ENCODE results near the gene GK2.

GK2 gene

DNA sequence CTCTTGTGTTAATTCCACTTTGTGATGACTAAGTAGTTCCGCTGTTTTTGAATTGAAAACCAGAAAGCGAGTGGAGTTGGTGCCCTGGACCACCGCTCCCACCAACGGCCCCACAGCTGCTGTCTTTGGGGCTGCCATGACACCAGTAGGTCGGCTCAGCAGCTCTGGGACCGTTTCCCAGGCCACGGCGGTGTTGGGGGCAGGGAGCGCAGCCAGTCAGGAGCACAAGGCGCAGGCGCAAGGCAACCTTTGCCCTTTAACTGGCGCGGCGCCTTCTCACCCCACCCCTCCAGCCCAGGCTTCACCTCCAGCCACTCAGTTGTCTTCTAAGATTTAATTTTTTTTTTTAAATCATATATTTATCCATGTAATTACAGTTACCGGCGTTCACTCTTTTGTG, at the start of gene GK2:
Gene GK2, minus strand, starts transcription at position 166 of the 400 bp plus-strand sequence. Its CDS starts 28 bp downstream, at position 138.
- no peak for DNase-seq

- DNase-seq = no peak
Measured at GRCh38 chr4:79455216-79455615, 47.2 kb upstream of the GK2 start.

DNA sequence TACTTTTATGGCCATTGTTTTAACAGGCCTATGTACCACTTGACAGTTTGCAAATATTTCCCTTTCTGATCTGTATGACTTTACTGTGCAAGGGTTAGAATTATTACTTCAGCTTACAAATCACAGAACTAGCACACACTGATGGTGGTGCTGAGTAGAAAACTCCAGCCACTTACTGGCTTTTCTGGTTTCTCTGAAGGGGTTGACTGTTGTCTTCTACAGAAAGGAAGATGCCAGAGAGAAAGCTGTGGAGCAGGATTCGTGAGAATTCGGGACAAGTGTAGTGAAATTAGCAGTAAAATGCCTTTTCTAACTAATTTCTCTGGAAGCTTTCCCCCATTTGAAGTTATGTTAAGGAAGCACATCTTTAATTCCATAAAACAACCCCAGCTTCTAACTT, 46.6 kb upstream of the GK2 start:
- no peak for DNase-seq

GRCh38 chr4:79450053-79450452, 42.0 kb upstream of the GK2 start:
- no peak for DNase-seq

DNA sequence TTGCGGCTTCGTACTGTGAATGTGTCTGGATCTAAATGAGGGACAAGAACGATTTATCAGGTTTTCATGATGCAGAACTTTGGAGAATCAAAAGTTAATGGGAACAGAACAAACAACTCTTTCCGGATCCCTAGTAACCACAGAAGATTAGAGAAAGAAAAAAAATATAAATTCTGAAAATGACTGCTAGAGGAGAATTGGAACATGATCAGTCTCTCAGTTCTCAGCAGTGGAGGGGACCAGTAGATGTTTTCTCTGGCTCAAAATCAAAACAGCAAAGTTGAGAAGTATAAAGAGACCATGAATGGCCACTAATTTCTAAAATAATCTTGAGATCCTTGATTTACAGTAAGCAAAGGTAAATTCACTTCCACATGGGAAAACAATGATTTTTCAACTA, 38.1 kb upstream of the GK2 start:
- no peak for DNase-seq

DNA sequence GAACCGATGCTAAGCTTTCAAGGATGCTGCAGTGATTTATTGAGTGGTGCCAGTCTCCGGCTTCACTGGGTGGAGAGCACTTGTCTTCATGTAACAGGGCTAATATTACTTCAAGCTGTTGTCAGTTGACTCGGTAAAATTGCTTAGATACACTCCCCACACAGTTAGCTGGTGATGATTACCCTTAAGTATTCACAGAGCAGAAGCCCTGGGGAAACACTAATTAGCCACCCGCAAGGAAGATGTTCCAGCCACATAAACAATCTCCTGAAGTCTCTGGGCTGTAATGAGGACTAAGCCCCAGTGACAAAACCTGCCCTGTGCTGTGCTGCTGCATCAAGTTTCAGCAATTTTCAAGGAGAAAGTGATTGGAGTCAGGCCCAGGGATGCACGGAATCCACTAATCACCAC, 37.3 kb upstream of the GK2 start:
- no peak for DNase-seq

- no peak for DNase-seq
Measured at GRCh38 chr4:79442422-79442821, 34.4 kb upstream of the GK2 start.

- no peak for DNase-seq
Measured at GRCh38 chr4:79439489-79439888, 31.5 kb upstream of the GK2 start.

- no peak for DNase-seq
Measured at GRCh38 chr4:79431839-79432238, 23.8 kb upstream of the GK2 start.

- no peak for DNase-seq
Measured at GRCh38 chr4:79429113-79429903, 21.3 kb upstream of the GK2 start.

DNA sequence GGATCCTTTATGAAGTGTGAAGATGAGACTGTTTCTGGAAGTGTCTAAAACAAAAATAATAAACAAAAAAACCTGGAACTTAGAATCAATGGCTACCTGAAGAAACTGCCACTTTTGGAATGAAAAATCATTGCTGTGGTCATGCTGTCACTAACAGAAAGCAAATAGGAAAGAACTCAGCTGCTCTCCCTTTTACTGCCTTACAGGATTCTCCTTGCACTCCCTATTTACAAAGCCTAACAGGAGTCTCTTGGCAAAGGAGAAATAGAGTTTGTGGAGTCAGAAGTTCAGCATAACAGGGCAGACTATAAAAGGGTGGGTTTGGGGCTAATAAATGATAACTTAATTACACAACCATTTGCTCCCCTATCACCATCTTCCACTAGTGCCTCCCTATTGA, 19.0 kb upstream of the GK2 start:
- no peak for DNase-seq

DNA sequence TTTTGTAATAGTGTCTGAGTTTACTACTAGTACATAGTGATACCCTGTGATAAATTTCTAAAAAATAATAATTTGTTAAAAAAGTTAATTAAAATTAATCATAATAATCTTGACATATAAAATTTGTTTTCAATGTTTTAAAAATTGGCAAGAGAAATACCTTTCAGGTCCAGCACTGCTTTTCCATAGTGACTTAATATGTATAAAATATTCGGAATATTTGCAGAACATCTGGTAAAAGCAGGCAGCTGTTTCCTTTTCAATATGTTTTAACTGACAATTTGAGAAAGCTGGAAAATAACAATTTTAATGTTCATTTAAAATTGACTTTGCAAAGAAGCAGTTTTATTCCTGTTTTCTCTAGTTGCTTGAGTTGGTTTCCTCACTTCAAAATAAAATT, 17.6 kb upstream of the GK2 start:
- DNase-seq = no peak

GRCh38 chr4:79421483-79421882, 13.5 kb upstream of the GK2 start:
- DNase-seq = no peak

- no peak for DNase-seq
Measured at GRCh38 chr4:79413886-79414285, 5.9 kb upstream of the GK2 start.

DNA sequence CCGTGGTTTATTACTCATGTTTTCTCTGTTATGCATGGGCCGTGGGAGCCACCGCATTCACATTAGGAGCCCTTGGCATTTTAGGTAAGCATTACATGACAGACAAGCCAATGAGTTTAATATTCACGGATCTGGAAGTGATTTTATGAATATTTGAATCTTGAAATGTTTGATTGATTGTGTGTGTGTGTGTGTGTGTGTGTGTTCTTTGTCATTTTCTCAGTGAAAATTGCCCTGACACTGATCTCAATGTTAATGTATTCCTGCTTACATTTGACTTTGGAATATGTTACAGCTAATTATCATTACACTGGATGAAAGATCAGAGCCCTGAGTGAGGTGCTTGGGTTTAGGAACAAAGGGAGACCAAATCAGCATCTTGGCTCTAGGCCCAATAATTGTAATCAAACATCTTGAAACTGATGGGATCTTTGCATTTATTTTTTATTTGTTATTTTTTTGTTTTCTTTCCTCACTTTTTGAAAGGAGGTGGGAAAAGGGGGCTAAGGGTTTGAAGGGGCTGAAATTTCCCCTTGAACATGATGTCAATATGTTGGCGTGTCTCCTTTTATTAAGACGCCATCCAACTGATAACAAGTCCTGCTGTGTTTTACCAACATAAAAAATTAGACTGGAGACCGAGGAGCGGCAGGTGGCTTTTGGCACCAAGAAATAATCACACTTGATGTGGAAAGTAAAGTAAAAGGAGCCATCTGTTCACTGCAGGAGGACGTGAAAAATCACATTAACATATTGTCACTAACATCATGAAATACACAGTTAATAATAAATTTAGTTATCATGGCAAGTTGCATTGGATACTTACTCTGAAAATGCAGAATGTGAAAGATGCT, 5.2 kb upstream of the GK2 start:
- DNase-seq = no peak

DNA sequence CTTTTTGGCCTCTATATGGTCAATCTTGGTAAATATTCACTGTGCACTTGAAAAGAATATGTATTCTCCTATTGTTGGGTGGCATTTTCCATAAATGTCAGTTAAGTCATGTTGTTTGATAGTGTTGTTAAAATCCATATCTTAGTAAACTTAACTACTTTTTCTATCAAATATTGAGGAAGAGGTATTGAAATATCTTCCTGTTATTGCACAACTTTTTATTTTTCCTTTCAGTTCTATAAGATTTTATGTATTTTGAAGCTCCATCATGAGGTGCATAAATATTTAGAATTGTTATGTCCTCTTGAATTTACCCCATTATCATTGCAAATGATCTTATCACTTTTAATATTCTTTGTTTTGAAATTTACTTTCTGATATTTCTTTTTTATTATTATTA, 3.4 kb downstream of the GK2 start:
- DNase-seq = no peak

DNA sequence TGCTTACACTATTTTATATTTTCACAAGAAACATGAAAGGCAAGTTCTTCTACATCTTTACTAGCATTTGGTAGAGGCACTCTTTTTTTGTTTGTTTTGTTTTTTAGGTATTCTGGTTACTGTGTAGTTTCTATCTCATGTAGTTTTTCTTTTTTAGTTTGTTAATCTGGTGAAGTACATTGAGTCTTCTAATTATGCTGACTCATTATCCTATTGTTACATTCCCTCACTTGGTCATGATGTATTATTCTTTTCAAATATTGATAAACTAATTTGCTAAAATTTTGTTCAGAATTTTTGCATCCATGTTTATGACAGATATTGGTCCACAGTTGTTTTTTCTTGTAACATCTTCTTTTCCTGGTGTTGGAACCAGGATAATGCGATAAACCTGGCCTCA, 4.7 kb downstream of the GK2 start:
- DNase-seq = no peak

- DNase-seq = no peak
Measured at GRCh38 chr4:79402332-79402851, 5.6 kb downstream of the GK2 start.

DNA sequence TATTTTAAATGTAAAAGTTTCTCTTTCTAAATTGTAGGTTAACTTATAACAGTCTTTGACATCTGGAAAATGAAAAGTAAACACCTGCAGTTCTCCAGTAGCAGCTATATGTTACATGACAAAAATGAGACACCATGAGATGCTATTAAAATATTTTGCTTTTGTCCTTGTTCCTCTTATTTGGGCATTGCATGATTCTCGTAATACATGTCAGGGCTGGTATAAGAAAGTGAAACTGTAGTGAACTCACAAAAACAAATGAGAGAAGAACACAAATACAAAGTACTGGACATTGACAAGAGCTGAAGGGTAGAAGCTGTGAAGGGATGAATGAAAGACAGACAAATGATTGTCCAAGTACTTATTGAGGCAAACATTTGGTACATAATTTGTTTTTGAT, 9.0 kb downstream of the GK2 start:
- no peak for DNase-seq

- no peak for DNase-seq
Measured at GRCh38 chr4:79397951-79398350, 10.1 kb downstream of the GK2 start.

GRCh38 chr4:79396794-79397193, 11.2 kb downstream of the GK2 start:
- no peak for DNase-seq

GRCh38 chr4:79395841-79396240, 12.2 kb downstream of the GK2 start:
- DNase-seq = no peak

DNA sequence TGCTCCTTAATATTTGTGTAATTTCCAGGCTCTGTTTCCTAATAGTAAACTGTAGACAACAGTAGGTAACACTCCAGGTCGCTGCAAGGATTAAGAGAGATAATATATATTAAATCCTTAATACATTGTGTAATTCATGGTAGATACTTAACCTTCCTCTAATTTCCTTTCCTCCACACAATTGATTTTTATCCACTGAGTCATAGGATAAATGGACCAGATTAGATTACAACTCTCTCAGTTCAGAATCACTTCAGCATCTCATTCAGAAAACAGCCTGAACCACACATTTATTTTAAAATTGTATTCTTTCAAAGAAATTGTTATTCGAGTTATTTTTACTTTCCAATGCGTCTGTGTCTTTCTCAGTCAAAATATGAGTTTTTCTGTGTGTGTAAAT, 17.1 kb downstream of the GK2 start:
- DNase-seq = no peak

- DNase-seq = no peak
Measured at GRCh38 chr4:79385641-79386040, 22.4 kb downstream of the GK2 start.

Measured in left hindlimb (tissue), 1 donor.